Medulla oblongata (tissue), 1 donor: ENCODE measurements around the gene TUBB3.
"Not testable (repeated sequence)": the region's sequence is repeated elsewhere in the genome, so short reads cannot be mapped to it uniquely, and the experiment has no call there.

Experiments used
- DNase-seq: peaks from one replicate; pipeline ENCODE4 v3.0.0-alpha.2; 2015; ENCODE audit errors: extremely low spot score

Gene TUBB3

GRCh38 chr16:89918453-89919347 is 4.4 kb upstream of the TUBB3 start, which contains the start of gene MC1R:
TSS of gene MC1R (plus strand) at chr16:89918862. CDS start at chr16:89919259, 397 bp downstream.
- no peak for DNase-seq

DNA sequence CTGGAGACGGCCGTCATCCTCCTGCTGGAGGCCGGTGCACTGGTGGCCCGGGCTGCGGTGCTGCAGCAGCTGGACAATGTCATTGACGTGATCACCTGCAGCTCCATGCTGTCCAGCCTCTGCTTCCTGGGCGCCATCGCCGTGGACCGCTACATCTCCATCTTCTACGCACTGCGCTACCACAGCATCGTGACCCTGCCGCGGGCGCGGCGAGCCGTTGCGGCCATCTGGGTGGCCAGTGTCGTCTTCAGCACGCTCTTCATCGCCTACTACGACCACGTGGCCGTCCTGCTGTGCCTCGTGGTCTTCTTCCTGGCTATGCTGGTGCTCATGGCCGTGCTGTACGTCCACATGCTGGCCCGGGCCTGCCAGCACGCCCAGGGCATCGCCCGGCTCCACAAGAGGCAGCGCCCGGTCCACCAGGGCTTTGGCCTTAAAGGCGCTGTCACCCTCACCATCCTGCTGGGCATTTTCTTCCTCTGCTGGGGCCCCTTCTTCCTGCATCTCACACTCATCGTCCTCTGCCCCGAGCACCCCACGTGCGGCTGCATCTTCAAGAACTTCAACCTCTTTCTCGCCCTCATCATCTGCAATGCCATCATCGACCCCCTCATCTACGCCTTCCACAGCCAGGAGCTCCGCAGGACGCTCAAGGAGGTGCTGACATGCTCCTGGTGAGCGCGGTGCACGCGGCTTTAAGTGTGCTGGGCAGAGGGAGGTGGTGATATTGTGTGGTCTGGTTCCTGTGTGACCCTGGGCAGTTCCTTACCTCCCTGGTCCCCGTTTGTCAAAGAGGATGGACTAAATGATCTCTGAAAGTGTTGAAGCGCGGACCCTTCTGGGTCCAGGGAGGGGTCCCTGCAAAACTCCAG is 3.4 kb upstream of the TUBB3 start:
- no peak for DNase-seq

GRCh38 chr16:89920723-89921122 is 2.4 kb upstream of the TUBB3 start:
- DNase-seq: no peak

DNA sequence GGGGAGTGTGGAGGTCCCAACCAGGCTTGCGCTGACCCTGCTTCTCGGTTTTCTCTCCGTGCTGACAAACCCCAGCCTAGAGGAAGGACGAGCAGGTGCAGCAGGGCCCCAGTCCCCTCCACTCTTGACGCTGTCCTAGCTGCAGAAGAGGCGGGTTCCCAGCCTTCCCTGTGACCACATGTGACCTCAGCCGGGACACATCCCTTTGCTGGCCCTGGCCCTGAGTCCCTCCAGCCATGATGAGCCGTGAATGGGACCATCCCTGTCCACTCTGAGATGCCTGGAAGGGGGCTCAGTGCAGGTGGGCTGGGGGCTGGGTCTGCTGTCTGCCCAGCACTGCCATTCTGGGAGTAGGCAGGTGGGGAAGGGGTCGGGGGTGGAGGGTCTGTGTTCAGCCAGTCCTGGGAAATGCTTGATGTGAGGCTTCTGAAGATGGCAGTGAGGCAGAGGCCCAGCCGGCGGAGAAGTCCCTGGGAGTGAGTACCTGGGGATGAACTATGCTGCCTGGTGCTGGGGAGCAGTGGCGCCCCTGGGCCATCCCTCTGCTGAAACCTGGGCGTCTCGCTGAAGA is 1.9 kb upstream of the TUBB3 start:
- no peak for DNase-seq

DNA sequence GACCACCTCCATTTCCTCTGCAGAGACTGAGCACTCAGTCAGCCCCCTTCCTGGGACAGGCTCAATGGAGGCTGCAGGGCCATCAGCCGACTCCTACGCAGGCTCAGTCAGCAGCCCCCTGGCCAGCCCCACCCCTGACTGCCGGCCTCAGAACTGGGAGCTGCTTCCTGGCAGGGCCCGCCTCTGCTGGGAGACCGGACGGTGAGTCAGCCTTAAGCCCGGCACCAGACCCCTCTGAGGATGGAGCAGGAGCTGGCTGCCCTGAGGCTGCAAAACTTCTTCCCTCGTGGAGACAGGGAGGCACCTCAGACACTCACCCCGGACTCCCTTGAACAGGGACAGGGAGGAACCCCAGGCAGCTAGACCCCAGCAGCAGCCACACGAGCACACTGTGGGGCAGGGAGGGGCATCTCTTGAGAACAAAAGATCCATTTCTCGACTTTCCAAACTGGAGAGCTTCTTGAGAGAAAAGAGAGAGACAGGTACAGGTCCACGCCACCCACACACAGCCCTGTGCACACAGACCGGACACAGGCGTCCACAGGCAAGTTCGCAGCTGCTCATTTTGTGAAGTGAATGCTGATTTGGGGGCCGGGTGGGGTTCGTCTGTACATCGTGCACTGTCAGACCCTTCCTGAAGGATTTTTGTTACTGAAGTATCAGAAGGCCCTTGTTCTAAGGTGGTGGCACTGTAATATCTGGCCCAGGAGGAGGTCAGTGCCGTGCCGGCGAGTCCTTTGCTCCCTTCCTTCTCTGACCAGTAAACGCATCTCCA is 1.3 kb upstream of the TUBB3 start:
- peak; percentile 54 for DNase-seq

- DNase-seq: no peak
Measured at GRCh38 chr16:89922477-89922883, 662 bp upstream of the TUBB3 start.

GRCh38 chr16:89923640-89924296 is 626 bp downstream of the TUBB3 start:
- no peak for DNase-seq

DNA sequence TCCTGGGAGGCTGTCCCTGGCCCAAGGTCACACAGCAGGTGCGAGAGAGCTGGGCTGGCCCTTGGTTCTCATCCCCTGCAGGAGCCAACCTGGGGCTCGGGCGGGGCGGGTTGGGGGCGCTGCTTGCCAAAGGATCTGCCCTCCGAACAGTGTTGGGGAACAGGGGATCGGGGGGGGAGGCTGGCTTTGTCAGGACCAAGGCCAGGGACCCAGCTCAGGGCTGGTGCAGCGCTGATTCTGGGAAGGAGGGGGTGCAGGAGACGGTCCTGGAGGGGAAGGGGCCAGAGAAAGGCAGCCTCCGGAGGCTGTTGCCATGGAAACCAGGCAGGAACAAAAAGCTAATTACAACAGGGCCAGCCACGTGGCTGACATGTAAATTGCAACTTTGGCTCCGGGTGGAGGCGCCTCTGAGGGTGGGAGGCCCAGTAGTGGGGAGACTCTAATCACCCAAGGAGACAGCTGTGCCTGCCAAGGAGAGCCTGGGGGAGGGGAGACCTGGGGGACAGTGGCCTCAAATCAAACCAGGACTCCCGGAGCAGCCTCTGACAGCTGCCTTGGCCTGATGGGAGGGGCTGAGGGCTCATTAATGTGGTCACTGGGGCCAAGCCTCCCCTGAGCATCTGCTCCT is 1.3 kb downstream of the TUBB3 start:
- peak; percentile 69 for DNase-seq

- no peak for DNase-seq
Measured at GRCh38 chr16:89924925-89925307, 1.8 kb downstream of the TUBB3 start.

DNA sequence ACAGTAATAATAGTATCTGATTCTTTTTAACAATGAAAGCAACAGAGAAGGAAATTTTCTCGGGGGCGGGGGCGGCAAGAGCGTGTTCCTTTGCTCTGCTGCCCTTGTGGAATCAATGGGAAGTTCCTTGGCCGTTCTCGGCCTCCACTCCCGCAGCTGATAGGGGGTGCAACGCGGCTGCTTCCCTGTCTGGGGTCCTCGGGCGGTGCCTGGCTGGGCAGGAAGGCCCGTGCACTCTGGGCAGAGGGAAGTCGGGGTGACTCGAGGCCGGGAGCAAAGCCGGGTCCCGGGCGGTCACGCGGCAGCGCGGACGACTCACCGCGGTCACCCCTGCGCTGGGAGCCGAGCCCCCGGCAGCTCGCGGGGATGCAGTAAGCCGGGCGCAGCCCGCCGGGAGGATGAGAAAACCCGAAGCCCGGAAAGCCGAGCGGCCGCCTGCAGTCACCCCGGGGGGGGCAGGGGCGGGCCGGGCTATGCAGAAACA is 2.5 kb downstream of the TUBB3 start:
- DNase-seq: no peak

- no peak for DNase-seq
Measured at GRCh38 chr16:89931305-89931896, 8.3 kb downstream of the TUBB3 start.

DNA sequence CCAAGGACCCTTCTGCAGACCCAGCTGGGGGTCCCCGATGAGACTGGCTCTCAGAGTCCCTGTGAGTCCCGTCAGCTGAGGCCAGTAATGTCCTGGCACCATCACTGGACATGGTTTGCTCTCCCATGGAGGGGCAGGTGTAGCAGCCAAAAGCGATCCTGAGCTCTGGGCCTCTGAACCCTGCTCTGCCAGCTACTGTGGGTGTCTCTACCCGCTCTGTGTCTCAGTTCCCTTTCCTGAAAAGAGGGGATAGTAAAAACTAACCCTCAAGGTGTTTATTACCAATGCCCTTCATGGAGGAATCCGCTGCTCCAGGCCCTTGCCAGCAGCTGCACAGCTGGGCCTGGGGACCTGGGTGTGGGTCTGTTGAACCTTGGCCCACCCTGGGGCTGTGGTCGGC is 8.8 kb downstream of the TUBB3 start:
- no peak for DNase-seq

DNA sequence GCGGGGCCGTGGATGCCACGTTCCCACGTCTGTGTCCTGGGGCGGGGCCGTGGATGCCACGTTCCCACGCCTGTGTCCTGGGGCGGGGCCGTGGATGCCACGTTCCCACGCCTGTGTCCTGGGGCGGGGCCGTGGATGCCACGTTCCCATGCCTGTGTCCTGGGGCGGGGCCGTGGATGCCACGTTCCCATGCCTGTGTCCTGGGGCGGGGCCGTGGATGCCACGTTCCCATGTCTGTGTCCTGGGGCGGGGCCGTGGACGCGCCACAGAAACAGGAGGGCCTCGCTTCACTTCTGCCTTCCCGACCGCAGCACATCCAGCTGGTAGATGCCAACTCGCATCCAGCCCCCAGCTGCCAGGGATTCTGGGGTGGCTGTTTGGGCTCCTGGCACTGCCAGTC is 10.9 kb downstream of the TUBB3 start:
- not testable (repeated sequence) for DNase-seq

- DNase-seq: no peak
Measured at GRCh38 chr16:89934611-89935553, 11.7 kb downstream of the TUBB3 start.

DNA sequence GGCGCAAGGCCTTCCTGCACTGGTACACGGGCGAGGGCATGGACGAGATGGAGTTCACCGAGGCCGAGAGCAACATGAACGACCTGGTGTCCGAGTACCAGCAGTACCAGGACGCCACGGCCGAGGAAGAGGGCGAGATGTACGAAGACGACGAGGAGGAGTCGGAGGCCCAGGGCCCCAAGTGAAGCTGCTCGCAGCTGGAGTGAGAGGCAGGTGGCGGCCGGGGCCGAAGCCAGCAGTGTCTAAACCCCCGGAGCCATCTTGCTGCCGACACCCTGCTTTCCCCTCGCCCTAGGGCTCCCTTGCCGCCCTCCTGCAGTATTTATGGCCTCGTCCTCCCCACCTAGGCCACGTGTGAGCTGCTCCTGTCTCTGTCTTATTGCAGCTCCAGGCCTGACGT is 12.5 kb downstream of the TUBB3 start:
- DNase-seq: not testable (repeated sequence)

DNA sequence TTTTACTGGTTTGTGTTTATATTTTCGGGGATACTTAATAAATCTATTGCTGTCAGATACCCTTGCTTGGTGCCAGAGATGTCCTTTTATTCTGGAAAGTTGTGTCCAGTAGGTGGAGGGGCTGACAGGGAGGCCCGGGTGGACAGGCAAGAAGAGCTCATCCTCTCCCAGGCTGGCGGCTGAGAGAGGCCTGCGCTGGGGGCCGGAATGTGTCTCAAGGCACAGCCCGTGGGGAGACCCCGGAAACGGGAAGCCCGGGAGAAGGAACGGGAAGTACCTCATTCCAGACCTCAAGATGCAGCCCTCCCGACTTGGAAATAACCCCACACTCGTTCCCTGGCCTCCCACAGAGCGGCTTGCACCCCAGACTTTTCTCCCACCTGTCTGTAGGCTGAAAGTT is 12.9 kb downstream of the TUBB3 start:
- DNase-seq: no peak

DNA sequence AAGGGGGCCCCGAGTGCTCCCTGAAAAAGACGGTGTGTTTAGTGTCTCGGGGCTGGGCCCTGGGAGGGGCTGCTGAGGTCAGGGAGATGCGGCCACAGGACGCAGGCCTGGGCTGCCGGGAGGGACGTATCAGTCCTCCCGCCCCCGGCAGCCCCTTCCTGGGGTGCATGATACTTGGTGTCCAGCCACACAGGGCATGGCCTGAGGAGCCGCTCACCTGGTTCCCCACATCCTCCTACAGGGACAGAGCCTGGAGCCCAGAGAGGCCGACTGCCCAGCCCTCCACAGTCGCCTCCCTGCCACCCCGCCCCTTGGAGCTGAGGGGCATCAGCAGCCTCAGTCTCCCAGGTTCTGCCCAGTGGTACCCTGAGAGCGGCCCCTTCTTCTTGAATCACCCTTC is 13.4 kb downstream of the TUBB3 start:
- no peak for DNase-seq

GRCh38 chr16:89936981-89937380 is 13.8 kb downstream of the TUBB3 start:
- no peak for DNase-seq
